SK-N-MC (cell line): ENCODE measurements around the gene GNG2.

Source experiments
- DNase-seq: peaks from one replicate; pipeline ENCODE4 v3.0.0-alpha.2; 2011; ENCODE audit warnings: low read depth, low spot score
- H3K27ac ChIP-seq: fragments of 200-600 bp; sonication (generic); 2 replicates; pipeline ENCODE4 v1.5.1; 2016; ENCODE audit warnings: mixed run types
- H3K36me3 ChIP-seq: fragments of 200-600 bp; sonication (generic); 2 replicates; pipeline ENCODE4 v1.6.1; 2017; ENCODE audit warnings: antibody characterized with exemption, low read length, mixed read lengths; ENCODE audit not compliant: insufficient read depth
- H3K4me3 ChIP-seq: fragments of 200-600 bp; sonication (generic); 2 replicates; pipeline ENCODE4 v1.5.1; 2016
- H3K9ac ChIP-seq: fragments of 200-600 bp; sonication (generic); 2 replicates; pipeline ENCODE4 v1.8.0; 2017; ENCODE audit warnings: mixed run types, mixed read lengths; ENCODE audit not compliant: insufficient read length
- H3K9me3 ChIP-seq: fragments of 200-600 bp; sonication (generic); 2 replicates; pipeline ENCODE4 v1.6.1; 2017; ENCODE audit warnings: low read depth, mild to moderate bottlenecking, antibody characterized with exemption, low read length, moderate library complexity, mixed read lengths
- EZH2 ChIP-seq: fragments of 200-600 bp; sonication (generic); IDR thresholded peaks from one replicate; pipeline ENCODE4 v1.6.1; 2017; ENCODE audit warnings: antibody characterized with exemption
- FOXP2 ChIP-seq: optimal IDR thresholded peaks from 2 replicates; pipeline ENCODE3; 2011; ENCODE audit warnings: mild to moderate bottlenecking, moderate library complexity; ENCODE audit not compliant: insufficient read depth; ENCODE audit errors: extremely low read length, control extremely low read depth
- POLR2AphosphoS5 ChIP-seq: IDR thresholded peaks from 2 replicates; pipeline ENCODE4 v1.6.1; 2012; ENCODE audit warnings: mild to moderate bottlenecking, low read depth, low read length, borderline replicate concordance

GNG2 gene

GRCh38 chr14:51860164-51860824 is at the start of gene GNG2:
Gene GNG2 (plus strand): TSS chr14:51860612. CDS start chr14:51950679, 90,067 bp downstream.
- Histone ChIP-seq H3K36me3 (no peaks in the 10 kb centered on the region), H3K9me3 (no peaks in the 10 kb centered on the region), H3K9ac (peak within 1 kb of the TSS; percentile 72), H3K27ac (no peak within 1 kb of the TSS), H3K4me3 (peak within 1 kb of the TSS; percentile 93)
- TF ChIP-seq EZH2: no peak
- TF ChIP-seq POLR2AphosphoS5: no peak; the same call in 1 of the 2 replicates
- no peak for TF ChIP-seq FOXP2
- DNase-seq: peak; percentile 12

- TF ChIP-seq FOXP2 (no peak), EZH2 (no peak), POLR2AphosphoS5 (no peak)
- H3K9me3 ChIP-seq: no peaks in the 10 kb centered on the region
These were observed 48.7 kb upstream of the GNG2 start for GRCh38 chr14:51811706-51812105.

GRCh38 chr14:51816031-51816430 is 44.4 kb upstream of the GNG2 start:
- Histone ChIP-seq H3K9me3 (no peaks in the 10 kb centered on the region), H3K4me3 (no peak overlapping the region), H3K9ac (no peak overlapping the region), H3K36me3 (no peaks in the 10 kb centered on the region), H3K27ac (no peak overlapping the region)
- DNase-seq: no peak
- TF ChIP-seq POLR2AphosphoS5: no peak
- TF ChIP-seq FOXP2: no peak

More at GRCh38 chr14:51811706-51812105, 48.7 kb upstream of the GNG2 start:
- DNase-seq: no peak
- no peaks in the 10 kb centered on the region for H3K36me3 ChIP-seq
- H3K4me3 ChIP-seq: no peak overlapping the region; the same call in 1 of the 2 replicates
- H3K9ac ChIP-seq: no peak overlapping the region
- H3K27ac ChIP-seq: peak overlapping the region; percentile 44; the same call in 1 of the 2 replicates

- DNase-seq: no peak
- H3K9ac ChIP-seq: no peak overlapping the region
- H3K4me3 ChIP-seq: no peak overlapping the region
- no peak for TF ChIP-seq EZH2
- TF ChIP-seq POLR2AphosphoS5: no peak
- no peak for TF ChIP-seq FOXP2
- no peaks in the 10 kb centered on the region for H3K9me3 ChIP-seq
- no peaks in the 10 kb centered on the region for H3K36me3 ChIP-seq
- H3K27ac ChIP-seq: no peak overlapping the region
These were observed 43.1 kb upstream of the GNG2 start for GRCh38 chr14:51817326-51817725.

GRCh38 chr14:51818748-51819380 is 41.5 kb upstream of the GNG2 start:
- Histone ChIP-seq H3K9ac (no peak overlapping the region), H3K9me3 (no peaks in the 10 kb centered on the region), H3K36me3 (no peaks in the 10 kb centered on the region), H3K27ac (no peak overlapping the region), H3K4me3 (no peak overlapping the region)
- DNase-seq: no peak
- TF ChIP-seq EZH2: no peak
- no peak for TF ChIP-seq FOXP2
- TF ChIP-seq POLR2AphosphoS5: no peak

GRCh38 chr14:51821822-51822221 is 38.6 kb upstream of the GNG2 start:
- no peak for DNase-seq
- Histone ChIP-seq H3K4me3 (no peak overlapping the region), H3K9me3 (no peaks in the 10 kb centered on the region), H3K27ac (no peak overlapping the region), H3K36me3 (no peaks in the 10 kb centered on the region), H3K9ac (no peak overlapping the region)
- TF ChIP-seq POLR2AphosphoS5 (no peak), EZH2 (no peak), FOXP2 (no peak)

GRCh38 chr14:51822499-51822898 is 37.9 kb upstream of the GNG2 start:
- no peak for TF ChIP-seq EZH2
- no peak for TF ChIP-seq POLR2AphosphoS5
- no peak for TF ChIP-seq FOXP2
- H3K4me3 ChIP-seq: no peak overlapping the region
- no peak for DNase-seq
- H3K9me3 ChIP-seq: no peaks in the 10 kb centered on the region
- H3K27ac ChIP-seq: no peak overlapping the region
- H3K9ac ChIP-seq: no peak overlapping the region
- H3K36me3 ChIP-seq: no peaks in the 10 kb centered on the region

GRCh38 chr14:51823706-51824105 is 36.7 kb upstream of the GNG2 start:
- Histone ChIP-seq H3K9ac (no peak overlapping the region), H3K36me3 (no peaks in the 10 kb centered on the region), H3K9me3 (no peaks in the 10 kb centered on the region), H3K4me3 (no peak overlapping the region), H3K27ac (no peak overlapping the region)
- no peak for DNase-seq
- no peak for TF ChIP-seq FOXP2
- TF ChIP-seq POLR2AphosphoS5: no peak
- TF ChIP-seq EZH2: no peak

GRCh38 chr14:51824191-51824590 is 36.2 kb upstream of the GNG2 start:
- TF ChIP-seq POLR2AphosphoS5 (no peak), FOXP2 (no peak), EZH2 (no peak)
- Histone ChIP-seq H3K9me3 (no peaks in the 10 kb centered on the region), H3K36me3 (no peaks in the 10 kb centered on the region), H3K9ac (no peak overlapping the region), H3K27ac (no peak overlapping the region), H3K4me3 (no peak overlapping the region)
- DNase-seq: no peak
